HG03045 (cell line): Measurements from ENCODE around the gene NKTR.

Experiments used
- ATAC-seq: cut with Tn5 transposase; IDR thresholded peaks from one replicate; pipeline ENCODE4 v1.9.1; 2021; ENCODE audit warnings: mild to moderate bottlenecking, moderate library complexity; ENCODE audit not compliant: unreplicated experiment

The NKTR gene

GRCh38 chr3:42680271-42680670 is 79.8 kb downstream of the NKTR start:
- ATAC-seq = no peak

GRCh38 chr3:42680806-42681205 is 80.3 kb downstream of the NKTR start:
- ATAC-seq = no peak

DNA sequence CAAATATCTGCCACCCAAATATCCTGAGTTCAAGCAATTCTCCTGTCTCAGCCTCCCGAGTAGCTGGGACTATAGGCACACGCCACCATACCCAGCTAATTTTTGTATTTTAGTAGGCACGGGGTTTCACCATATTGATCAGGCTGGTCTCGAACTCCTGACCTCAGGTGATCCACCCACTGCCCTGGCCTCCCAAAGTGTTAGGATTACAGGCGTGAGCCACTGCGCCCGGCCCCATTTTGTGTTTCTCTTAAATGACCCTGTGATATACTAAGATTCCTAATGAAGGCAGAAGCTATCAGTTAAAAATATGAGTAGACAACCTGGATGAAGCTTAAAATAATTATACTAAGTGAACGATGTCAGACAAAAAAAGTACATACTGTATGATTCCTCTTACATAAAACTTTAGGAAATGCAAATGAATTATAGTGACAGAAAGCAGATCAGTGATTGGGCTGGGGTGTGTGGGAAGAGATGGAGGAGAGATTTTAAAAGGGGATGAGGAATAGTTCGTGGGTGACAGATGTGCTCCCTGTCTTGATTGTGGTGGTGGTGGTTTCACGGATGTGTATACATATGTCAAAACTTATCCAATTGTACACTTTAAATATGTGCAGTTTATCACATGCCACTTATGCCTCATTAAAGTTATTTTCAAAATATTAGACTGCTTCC is 81.0 kb downstream of the NKTR start:
- no peak for ATAC-seq

DNA sequence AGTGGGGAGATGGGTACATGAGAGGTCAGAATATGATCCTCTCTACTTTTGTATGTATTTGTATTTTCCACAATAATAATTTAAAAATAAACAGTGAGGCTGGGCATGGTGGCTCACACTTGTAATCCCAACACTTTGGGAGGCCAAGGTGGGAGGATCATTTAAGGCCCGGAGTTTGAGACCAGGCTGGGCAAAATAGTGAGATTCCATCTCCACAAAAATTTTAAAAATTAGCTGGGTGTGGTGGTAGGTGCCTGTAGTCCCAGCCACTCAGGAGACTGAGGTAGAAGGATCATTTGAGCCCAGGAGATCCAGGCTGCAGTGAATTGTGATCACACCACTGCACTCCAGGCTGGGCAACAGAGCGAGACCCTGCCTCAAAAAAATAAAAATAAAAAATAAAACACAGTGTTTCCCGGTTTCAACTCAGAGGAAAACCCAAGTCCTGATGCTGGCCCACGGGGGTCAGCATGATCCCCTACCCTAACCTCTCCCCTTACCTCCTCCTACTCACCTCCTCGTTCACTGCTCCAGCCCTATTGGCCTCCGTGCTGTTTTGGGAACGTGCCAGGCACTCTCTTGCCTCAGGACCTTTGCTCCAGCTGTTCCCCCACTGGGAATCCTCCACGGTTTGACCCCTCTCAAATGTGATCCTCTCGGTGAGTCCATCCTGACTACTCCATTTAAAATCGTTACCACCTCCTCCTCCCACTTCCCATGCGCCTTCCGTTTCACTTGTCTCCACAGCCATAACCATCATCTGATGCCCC is 82.0 kb downstream of the NKTR start:
- no peak for ATAC-seq

DNA sequence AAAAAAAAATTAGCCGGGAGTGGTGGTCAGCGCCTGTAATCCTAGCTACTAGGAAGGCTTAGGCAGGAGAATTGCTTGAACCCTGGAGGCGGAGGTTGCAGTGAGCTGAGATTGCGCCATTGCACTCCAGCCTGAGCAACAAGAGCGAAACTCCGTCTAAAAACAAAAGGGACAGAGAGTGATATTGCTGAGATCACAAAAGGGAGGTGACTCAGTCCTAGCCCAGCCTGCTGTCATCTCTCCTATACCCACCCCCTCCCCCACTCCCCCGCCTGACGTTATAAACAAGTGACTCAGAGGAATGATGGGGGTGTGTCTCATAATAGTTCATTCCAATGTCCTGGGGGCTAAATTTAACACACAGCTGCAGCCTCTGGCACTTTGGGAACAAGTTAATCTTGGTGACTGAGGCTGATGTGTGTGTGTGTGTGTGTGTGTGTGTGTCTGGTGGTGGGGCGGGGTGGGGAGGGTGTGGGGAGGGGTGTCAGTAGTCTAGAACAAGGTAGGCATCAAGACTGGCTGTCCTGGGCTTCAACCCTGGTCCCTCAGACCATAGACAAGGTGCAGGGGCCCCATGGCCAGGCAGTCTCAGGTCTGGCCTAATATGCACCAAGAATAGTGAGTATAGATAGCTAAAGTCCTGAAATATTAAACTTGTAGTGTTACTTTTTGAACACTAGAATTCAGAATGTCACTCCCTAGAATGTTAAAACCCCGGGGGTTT is 83.6 kb downstream of the NKTR start:
- no peak for ATAC-seq

GRCh38 chr3:42684632-42685362 is 84.3 kb downstream of the NKTR start:
- no peak for ATAC-seq

DNA sequence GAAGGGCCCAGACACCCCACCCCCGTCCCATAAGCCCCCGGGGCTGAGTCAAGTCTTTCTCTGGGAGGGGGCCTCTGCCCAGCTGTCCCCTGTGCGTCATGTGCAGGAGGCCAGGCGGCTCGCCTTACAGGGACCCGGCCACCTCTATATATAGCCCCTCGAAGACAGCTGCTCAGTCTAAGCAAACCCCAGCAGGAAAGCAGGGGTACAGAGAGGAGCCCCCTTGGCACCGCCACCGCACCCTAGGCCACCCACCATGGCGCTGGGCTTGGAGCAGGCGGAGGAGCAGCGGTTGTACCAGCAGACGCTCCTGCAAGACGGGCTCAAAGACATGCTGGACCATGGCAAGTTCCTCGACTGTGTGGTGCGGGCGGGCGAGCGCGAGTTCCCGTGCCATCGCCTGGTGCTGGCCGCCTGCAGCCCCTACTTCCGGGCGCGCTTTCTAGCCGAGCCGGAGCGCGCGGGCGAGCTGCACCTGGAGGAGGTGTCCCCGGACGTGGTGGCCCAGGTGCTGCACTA is 84.9 kb downstream of the NKTR start, which contains the start of gene KLHL40:
TSS of gene KLHL40 (plus strand) at position 175 of the 519 bp plus-strand sequence. CDS start at position 257, 82 bp downstream.
- ATAC-seq = no peak

- no peak for ATAC-seq
Observed at GRCh38 chr3:42685891-42686820, 85.7 kb downstream of the NKTR start.

- no peak for ATAC-seq
Observed at GRCh38 chr3:42686832-42687650, 86.6 kb downstream of the NKTR start.

GRCh38 chr3:42688016-42688415 is 87.5 kb downstream of the NKTR start:
- no peak for ATAC-seq

- no peak for ATAC-seq
Observed at GRCh38 chr3:42688487-42689420, 88.3 kb downstream of the NKTR start.

- ATAC-seq = no peak
Observed at GRCh38 chr3:42689421-42690014, 89.0 kb downstream of the NKTR start.

DNA sequence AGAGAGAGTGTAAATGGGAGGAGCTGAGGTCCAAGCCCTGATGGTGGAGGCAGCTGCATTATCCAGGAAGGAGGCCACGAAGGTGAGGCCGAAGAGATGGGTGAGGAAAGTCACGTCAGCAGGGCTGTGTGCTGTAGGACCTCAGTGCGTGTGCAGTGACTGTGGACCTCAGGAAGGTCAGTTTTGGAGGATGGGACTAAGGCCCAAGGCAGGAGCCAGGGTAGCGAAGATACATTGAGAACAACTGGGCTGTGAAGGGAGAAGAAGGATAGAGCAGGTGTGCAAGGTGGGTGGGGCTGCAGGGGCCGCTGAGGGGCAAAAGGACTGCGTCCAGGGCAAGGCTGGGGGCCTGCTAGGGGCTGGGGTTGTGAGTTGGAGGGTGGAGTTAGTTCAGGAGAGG is 89.7 kb downstream of the NKTR start:
- no peak for ATAC-seq

DNA sequence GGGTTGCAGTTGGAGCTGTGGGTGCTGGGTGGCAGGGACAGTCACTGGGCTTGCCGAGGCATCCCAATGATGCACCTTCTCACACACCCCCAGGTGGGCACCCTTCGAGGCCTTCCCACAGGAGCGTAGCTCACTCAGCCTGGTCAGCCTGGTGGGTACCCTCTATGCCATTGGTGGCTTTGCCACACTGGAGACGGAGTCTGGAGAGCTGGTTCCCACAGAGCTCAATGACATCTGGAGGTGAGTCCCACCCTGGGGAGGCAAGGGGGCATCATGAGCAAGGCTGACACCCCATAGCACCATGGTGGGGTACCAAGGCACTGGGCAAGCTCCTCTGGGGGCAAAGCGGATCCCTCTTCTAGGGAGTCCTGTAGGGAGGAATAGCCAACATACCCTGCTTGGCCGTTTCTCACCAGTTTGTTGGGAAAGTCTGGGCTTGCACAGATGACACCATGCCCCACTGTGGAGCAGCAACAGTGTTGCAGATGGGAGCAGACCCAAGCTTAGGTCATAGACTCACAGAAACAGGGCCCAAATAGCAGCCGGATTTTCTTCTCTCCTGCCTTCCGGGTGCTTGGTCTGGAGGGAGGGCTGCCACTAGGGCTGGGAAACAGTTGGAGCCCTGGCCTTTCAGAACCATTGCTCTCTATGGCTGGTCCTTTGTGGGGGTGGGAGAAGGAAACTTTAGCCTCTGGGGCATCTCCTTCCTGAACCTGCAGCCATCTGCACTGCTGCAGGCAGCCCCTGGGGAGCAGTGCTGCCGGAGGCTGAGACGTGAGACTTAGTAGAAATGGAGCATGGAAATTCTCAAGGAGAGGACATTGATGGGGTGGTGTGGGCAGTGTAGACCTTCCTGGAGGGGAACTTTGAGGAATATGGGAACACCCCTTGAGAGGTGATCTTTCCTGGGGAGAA is 90.5 kb downstream of the NKTR start:
- no peak for ATAC-seq

GRCh38 chr3:42691816-42692666 is 91.6 kb downstream of the NKTR start:
- ATAC-seq = no peak
